ENCODE results near the gene AHNAK2.

AHNAK2 gene

DNA sequence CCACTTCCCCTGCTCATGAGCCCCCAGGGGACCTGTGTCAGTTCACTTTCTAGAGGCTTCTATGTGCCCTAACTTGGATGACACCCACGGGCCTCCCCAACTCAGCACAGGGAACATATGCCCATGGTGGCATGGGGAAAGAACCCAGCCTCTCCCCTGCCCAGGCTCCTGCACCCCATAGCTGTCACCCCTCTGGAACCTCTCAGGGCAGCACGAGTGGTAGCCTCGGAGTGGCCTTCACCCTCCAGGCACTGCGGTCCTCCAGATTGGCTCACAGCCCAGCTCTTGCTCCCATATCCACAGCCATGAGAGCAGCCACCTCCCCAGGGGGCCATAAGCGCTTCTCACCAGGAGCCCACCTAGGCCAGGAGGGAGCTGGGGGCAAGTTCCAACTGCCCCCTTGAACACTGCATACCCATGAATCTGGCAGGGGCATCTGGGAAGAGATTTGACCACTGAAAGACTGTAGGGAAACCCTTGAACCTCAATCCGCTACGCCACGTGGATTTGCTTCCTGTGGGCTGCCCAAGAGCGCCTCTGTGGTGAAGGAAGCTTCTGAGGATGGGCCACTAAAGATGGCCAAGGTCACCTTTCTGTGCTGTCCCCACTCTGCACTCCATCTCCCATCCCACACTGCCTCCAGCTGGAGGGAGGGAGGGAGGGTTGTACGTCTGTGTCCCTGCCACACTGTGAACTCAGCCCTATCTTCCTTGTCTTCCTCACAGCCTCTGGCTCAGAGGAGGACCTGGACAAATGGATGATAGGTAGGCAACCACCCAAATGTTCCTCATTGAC is 41.6 kb downstream of the AHNAK2 start:
- no peak for DNase-seq

DNA sequence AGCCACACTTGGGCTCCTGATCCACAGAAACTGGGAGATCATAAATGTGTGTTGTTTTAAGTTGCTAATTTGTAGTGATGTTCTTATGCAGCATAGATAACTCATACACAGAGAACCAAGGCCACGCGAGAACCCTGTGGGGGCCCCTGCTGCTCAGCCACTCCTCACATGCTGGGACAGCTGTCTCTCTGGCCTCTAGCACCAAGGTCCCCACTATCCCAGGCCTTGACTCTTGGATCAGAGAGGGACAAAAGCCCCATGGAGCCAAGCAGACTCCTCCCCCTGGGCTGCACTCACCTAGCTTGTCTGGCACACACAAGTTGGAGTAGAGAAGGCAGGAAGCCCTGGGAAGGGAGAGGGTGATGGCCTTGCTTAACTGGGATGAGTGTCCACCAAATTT is 42.2 kb downstream of the AHNAK2 start:
- no peak for DNase-seq

DNA sequence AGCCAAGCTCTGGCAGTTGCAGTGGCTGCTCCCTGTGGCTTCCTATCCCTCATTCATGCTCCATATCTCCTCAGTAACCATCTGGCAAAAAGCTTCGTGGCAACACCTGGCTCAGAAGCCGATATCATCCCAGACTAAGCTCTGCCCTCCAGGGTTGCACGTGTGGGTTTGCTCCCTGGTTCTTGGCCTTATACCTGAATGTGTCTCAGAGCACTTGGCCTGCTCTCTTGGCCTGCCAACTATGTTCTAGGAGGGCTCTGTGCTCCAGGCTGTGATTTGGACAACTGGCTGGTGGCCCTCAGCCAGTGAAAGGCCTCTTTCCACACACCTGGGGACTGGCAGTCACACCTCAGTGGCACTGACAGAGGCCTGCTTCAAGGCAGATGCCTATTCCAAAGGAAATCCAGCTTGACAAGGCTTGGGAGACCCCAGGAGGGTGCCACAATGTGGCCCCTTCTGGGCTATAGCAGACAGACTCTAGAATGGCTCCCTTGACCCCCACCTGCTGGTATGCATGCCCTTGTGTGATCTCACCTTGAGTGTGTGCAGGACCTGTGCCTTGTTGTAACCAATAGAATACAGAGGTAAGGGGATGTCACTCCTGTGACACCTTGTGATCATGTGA is 43.0 kb downstream of the AHNAK2 start:
- DNase-seq: no peak

DNA sequence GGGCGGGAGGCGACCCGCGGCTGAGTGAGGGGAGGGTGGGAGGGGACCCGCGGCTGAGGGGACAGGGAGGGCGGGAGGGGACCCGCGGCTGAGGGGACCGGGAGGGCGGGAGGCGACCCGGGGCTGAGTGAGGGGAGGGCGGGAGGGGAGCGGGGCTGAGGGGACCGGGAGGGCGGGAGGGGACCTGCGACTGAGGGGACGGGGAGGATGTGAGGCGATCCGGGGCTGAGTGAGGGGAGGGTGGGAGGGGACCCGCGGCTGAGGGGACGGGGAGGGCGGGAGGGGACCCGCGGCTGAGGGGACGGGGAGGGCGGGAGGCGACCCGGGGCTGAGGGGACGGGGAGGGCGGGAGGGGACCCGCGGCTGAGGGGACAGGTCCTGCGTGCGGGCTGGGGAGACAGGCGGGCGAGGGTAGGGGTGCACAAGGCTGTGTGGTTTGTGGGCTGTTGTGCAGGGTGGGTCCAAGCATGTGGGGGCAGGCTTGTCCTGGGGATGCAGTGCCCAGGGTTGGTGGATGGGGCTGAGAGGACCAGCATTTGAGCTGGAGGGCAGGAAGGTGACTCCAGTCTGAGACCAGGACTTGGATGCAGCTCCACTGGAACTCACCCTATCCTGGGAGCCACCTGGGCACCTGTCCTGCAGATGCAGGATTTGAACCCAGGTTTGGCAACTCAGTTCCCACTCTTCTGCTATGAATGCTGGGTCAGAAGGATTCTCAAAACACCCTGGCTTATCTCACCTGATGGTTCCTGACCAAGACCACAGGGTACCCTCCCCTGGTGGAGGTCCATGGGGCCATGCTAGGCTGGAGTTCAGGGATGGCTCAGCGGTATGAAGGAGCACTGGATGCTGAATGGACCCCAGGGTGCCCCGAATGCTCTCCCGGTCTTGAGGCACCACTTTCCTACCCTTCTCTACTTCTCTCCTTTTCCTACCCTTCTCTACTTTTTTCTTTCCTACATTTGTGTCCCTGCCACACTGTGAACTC is 44.1 kb downstream of the AHNAK2 start:
- no peak for DNase-seq

DNA sequence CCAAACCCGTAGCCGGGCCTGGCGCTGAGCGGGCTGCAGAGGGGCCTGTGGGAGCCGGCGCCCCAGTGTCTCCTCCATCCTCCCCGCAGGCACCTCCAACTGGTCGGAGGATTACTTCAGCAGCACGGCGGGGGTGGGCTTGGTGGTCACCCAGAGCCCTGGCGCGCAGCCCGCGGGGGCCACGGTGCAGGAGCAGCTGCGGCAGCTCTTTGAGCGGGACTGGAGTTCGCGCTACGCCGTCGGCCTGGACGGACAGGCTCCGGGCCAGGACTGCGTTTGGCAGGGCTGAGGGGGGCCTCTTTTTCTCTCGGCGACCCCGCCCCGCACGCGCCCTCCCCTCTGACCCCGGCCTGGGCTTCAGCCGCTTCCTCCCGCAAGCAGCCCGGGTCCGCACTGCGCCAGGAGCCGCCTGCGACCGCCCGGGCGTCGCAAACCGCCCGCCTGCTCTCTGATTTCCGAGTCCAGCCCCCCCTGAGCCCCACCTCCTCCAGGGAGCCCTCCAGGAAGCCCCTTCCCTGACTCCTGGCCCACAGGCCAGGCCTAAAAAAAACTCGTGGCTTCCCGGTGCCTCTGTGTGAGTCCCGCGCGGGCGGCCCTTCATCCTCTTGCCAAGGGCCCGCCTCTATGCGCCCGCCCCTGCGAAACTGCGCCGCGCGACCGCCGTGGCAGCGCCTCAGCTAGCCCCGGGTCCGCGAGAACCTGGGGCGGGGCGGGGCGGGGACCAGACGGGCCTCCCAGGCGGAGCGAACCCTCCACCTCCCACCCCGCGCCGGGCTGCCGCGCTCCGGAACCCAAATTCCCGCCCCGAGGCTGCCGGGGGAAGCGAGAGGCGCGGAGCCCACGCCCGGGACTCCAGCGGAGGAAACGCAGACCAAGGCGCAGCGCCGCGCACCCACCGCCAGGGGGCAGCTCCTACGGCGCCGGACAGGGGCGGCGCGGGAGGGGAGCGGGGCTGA is 45.2 kb downstream of the AHNAK2 start:
- peak; percentile 74 for DNase-seq

DNA sequence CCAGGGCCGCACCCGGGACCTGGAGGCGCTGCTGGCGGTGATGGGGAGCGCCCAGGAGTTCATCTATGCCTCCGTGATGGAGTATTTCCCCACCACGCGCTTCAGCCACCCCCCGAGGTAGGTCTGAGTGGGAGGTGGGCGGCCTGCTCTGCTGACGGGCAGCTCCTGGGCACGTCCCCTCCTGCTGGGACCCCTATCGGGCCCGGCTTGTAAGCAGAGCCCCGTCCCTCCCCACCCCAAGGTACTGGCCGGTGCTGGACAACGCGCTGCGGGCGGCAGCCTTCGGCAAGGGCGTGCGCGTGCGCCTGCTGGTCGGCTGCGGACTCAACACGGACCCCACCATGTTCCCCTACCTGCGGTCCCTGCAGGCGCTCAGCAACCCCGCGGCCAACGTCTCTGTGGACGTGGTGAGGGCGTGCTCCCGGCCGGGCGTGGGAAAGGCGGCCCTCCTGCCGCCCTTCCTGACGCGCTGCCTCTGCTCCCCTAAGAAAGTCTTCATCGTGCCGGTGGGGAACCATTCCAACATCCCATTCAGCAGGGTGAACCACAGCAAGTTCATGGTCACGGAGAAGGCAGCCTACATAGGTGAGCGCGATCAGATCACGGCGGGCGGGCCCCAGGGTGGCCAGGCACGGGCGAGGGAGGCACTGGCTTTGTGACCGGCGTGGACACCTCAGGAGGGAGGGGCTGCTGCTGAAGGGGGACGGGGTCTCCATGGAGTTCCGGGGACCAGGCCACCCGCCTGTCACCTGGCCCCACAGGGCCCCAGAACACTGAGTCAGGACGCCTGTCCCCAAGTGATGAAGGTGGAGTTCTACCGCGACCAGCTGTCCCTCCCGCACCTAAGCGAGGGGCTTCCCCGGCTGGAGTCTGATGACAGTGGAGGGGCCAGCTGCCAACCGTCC is 46.2 kb downstream of the AHNAK2 start:
- DNase-seq: no peak

DNA sequence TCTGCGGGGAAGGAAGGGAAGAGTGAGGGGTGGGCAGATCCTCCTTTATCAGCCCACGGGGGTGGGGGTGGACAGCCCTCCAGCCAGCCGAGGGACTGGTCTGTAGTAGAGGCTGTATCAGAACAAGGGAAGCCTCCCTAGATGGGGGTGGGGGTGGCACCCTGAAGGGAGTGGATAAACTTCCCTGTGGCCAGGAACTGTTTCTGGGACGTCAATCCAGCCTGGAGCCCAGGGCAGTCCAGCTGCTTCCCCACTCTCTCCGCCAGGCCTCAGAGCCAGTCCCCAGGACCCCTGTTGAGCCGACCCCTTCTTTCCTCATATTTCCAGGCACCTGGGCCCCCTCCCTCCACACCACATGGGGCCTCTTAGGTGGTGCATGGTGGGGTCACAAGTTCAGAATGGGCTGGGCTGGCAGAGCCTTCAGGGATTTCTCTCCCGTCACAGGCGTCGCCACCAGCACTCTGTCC is 46.8 kb downstream of the AHNAK2 start:
- no peak for DNase-seq

DNA sequence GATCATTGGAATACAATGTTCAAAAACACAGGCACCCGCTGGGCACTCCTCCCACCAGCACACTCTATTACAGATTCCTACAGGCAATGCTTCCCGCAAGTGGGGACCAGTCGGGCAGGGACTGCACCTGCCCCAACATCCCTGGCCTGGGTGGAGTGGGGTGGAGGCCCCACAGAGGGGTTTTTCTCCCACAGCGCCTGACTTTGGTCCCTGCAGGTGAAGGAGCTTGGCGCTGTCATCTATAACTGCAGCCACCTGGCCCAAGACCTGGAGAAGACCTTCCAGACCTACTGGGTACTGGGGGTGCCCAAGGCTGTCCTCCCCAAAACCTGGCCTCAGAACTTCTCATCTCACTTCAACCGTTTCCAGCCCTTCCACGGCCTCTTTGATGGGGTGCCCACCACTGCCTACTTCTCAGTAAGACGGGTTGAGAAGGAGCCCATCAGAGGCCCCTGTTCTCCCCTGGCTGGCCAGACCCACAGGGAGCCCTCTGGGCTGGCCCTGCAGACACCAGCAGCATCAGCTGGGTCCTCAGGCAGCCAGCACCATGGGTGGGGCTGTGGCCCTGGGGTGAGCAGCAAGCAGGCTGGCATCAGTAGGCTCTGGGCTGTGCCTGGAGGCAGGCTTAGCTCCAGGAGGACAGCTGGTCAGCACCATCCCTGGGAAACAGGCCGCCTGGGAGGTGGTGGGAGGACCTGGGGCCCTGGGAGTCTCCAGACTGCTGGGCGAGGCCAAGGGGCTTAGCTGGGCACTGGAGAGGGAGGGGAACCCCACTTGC is 47.5 kb downstream of the AHNAK2 start:
- no peak for DNase-seq

DNA sequence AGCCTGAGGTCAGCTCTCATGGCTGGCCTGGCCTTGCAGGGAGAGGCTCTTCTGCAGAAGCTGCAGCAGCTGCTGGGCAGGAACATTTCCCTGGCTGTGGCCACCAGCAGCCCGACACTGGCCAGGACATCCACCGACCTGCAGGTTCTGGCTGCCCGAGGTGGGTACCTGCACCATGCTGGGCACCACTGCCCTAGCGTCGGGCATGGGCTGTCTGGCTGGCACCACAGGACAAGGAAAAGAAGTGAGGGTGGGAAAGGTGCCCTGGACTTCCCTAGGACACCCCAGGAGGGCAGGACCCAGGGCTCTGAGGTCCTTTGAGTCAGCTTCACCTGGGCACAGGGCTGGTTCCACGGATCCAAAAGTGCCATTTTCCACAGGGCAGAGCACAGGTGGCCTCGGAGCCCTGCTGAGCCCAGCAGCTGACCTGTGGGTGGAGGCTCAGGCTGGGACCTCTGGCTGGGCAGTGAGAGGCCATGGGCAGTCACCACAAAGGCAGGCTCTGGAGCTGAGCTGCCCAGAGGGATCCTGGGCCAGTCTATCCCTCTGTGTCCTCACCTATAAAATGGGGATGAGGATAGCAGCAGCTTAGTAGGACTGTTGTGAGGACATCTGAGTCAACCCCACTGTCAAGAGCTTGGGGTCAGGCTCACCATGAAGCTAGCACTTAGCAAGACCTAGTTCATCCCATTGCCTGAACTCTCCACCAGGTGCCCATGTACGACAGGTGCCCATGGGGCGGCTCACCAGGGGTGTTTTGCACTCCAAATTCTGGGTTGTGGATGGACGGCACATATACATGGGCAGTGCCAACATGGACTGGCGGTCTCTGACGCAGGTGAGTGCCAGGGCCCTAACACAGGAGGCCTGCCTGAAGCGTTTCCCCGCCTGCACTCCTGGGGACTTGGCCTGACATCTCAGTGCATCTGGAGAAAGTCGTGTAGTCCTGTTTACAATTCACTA is 48.6 kb downstream of the AHNAK2 start:
- DNase-seq: no peak

DNA sequence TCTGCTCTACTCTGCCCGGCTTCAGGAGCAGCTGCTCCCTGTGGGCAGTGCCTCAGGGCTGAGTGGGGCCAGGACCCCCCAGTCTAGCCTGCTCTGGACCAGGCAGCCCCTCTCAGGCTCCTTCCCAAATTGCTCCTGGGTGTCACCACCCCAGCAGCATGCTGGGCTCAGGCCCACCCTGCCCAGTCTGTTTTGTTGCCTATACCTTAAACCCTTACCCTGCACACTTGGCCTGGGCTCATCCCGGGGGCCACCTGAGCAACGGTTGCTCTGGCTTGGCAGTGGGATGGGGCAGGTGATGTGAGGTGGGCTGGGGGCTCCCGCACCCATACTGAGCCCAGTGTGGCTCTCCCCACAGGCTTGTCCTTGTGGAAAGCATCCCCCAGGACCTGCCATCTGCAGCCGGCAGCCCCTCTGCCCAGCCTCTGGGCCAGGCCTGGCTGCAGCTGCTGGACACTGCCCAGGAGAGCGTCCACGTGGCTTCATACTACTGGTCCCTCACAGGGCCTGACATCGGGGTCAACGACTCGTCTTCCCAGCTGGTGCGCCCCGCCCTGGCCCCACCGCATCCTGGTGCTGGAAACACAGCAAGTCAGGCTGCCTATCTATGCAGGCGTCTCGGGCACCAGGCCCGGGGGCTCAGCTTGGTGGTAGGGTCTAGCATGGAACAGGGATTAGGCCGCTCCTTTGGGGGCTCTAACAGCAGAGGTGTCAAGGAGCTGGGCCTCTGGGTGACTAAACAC is 49.6 kb downstream of the AHNAK2 start:
- DNase-seq: no peak

DNA sequence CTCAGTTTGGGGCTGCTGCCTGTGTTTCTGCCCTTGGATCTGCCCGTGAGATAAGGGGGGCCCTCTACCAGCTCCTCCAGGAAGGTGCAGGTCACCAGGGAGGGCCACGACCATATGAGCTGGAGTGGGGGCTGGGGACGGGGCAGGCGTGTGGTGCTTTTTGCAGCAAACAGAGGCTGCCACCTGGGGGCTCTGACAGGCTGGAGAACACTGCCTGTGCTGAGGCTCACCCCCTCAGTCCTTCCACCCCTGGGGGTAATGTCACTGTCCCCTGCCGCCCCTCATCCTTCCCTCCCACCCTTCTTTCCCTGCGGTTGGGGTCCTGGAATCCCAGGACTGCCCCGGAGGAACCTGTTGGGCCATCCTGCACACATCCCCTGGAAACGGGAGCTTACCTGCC is 50.3 kb downstream of the AHNAK2 start:
- no peak for DNase-seq

DNA sequence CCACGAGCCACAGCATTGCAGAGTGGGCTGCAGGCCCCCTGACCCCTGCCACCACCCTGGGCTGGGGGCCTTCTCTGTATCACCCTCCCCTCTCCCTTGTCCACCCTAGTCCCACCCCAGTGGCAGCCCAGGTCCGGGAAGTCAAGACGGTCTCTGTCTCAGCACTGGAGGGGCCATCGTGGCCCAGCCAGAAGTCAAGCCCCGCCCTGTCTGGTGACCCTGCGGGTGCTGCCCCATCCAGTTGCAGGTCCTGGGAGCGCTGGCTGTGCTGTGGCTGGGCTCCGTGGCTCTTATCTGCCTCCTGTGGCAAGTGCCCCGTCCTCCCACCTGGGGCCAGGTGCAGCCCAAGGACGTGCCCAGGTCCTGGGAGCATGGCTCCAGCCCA is 50.8 kb downstream of the AHNAK2 start:
- DNase-seq: no peak

DNA sequence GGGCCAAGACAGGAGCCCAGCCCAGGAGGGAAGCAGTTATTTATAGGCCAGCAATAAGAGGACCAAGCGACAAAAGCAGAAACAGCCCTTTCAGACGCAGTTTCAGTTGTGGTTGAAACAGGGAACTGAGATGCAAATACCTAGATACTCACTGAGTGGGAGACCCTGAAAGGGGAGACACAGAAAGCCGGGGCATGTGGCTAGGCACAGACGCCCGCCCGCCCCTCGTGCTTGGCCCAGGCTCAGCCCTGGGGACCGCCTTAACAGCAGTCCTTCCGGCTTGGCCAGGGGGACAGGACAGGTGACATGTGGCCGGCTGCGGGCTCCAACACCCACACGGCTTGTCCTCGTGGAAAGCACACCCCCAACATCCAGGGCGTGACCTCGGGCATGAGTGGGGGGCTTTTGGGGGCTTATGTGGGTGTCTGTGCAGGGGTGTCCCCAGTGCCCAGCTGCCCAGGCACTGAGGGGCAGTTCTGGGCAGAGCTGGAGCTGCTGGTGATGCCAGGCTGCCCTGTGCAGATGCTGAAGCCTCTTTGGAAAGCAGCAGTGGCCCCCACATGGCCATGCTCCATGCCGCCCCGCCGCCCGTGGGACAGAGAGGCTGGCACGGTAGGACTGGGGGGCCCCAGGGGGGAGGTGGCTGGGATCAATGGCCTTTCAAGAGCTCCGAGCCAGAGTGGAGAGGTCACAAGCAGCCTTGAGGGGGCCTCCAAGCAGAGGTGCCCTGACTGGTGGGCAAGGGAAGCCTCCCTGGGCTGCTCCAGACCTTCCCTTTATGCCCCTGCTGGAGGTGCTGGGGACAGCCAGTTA is 51.3 kb downstream of the AHNAK2 start:
- no peak for DNase-seq

DNA sequence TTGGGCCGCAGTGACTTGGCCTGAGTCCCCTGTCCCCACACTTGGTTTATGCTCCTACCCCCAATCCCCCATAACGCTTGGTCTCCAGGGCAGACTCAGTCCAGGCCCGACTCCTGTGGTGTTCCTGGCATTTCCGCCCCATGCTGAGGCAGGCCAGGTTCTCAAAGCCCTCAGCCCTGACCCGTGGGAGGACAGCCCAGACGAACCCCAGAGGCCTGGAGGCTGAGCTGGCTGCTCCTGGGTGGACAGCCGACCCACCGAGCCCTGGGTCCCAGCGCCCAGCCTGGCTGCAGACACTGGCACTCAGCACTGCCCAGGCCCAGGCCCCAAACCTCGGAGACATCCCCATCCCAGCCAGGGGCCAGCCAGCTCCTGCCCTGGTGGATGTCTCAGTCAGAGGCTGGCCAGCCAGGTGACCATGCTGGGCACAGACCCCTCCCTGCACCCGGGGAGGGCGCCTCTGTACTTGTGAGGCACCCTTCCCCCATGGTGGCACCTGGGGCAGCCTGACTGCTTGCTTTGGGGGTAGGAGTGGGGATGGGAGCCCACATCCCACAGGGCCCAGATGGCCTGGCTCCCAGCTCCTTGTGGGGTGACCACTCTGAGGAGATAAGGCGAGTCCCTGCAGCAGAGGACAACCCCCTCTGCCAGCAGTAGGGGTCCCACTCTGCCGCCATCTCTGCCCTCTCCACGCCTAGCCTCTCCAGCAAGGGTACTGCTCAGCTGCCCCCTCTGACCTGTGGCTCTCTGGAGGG is 52.1 kb downstream of the AHNAK2 start:
- no peak for DNase-seq

DNA sequence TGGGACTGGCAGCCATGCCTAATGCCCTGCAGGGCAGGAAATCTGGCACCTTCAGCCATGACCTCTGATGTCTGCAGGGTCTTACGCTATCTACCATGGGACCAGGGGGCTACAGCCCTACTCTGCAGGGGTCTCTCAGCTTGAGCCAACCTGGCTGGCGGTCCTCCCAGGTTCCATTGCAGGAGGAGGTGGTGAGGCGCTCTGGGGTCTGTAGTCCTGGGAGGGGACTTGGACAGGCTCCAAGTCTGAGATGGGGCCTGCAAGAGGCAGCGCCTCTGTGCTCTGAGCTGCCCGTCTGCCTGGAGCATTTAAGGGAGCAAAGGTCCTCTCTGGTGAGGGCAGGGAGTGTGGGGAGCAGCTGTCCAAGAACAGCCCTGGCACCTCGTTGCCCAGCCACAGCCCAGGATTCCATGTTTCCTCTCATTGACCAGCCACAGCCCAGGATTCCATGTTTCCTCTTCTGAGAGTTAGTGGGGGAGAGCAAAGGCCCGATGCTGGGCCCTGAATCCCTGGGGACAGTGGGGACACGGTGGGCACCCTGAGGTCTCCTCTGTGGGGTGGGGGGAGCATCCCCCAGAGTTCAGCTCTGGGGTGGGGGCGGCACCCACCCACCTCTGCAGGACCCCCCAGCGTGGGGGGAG is 52.8 kb downstream of the AHNAK2 start:
- no peak for DNase-seq
